ENCODE results near the gene WASF1.

DNA sequence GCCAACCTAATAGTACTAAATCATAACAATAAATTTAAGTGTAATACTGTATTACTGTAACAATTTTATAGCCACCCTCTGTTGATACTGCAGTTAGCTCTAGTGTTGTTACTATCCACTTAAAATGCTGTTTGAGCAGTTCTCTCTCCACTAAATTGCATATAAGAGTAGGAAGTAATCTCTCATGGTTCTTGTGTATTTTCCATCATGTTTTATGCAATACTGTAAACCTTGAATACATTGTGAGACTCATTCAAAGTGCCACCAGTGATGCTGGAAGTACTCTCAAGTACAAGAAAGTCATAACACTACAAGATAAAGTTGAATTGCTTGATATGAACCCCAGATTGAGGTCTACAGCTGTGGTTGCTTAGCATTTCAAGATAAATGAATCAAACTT is 65.5 kb downstream of the WASF1 start:
- TF ChIP-seq, protein P1, sequence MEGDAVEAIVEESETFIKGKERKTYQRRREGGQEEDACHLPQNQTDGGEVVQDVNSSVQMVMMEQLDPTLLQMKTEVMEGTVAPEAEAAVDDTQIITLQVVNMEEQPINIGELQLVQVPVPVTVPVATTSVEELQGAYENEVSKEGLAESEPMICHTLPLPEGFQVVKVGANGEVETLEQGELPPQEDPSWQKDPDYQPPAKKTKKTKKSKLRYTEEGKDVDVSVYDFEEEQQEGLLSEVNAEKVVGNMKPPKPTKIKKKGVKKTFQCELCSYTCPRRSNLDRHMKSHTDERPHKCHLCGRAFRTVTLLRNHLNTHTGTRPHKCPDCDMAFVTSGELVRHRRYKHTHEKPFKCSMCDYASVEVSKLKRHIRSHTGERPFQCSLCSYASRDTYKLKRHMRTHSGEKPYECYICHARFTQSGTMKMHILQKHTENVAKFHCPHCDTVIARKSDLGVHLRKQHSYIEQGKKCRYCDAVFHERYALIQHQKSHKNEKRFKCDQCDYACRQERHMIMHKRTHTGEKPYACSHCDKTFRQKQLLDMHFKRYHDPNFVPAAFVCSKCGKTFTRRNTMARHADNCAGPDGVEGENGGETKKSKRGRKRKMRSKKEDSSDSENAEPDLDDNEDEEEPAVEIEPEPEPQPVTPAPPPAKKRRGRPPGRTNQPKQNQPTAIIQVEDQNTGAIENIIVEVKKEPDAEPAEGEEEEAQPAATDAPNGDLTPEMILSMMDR (IDR thresholded peaks at IDR 0.05), result no peak
- TF ChIP-seq NR1H2 (CRISPR knock-in tag; IDR thresholded peaks at IDR 0.05), result no peak
- TF ChIP-seq ATF3 (CRISPR knock-in tag; conservative IDR thresholded peaks at IDR 0.05), result no peak
- TF ChIP-seq, protein P2, sequence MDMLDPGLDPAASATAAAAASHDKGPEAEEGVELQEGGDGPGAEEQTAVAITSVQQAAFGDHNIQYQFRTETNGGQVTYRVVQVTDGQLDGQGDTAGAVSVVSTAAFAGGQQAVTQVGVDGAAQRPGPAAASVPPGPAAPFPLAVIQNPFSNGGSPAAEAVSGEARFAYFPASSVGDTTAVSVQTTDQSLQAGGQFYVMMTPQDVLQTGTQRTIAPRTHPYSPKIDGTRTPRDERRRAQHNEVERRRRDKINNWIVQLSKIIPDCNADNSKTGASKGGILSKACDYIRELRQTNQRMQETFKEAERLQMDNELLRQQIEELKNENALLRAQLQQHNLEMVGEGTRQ (CRISPR knock-in tag; IDR thresholded peaks at IDR 0.05), result no peak
- TF ChIP-seq KAT7 (CRISPR knock-in tag; IDR thresholded peaks at IDR 0.05; ENCODE audit: borderline replicate concordance), result no peak
- TF ChIP-seq ZNF532 (CRISPR knock-in tag; IDR thresholded peaks at IDR 0.05; ENCODE audit: borderline replicate concordance), result no peak
- TF ChIP-seq CREB1 (CRISPR knock-in tag; IDR thresholded peaks at IDR 0.05), result no peak
- no peak for TF ChIP-seq ATF6 (CRISPR knock-in tag; IDR thresholded peaks at IDR 0.05)
- no peak for TF ChIP-seq TEAD4 (CRISPR knock-in tag; IDR thresholded peaks at IDR 0.05)
- TF ChIP-seq ZNF138 (CRISPR knock-in tag; conservative IDR thresholded peaks at IDR 0.05), result no peak

Measured in WTC11 (cell line).